K562 (cell line): Measurements from ENCODE around the gene GRAMD2A. TPM values are rescaled to one million over a fixed set of nuclear protein-coding genes. Genes with fewer than 3 reads are reported as not detected.

Experiments used
- ATAC-seq: fragments of 200-7000 bp; cut with Tn5 transposase; 3 replicates; pipeline ENCODE4 v1.9.1; 2020; ENCODE audit warnings: moderate library complexity
- BruUV-seq: library from RNA; stranded (reverse); fragments of 400-500 nt; replicated peaks from 2 replicates; lab custom pipeline; 2021; lab: Mats Ljungman, UMichigan
- CTCF ChIA-PET: fragments of 300-600 bp; formaldehyde crosslinking; extraction: SDS; loops from one replicate; lab custom pipeline; 2021; ENCODE audit warnings: low intra/inter-chr PET ratio; lab: Yijun Ruan, JAX
- POLR2A ChIA-PET: fragments of 300-600, 350-650 bp; sonication (Branson Sonifier 250); formaldehyde crosslinking; extraction: SDS; loops from one replicate; lab custom pipeline; 2021; ENCODE audit warnings: antibody characterized with exemption, inconsistent platforms; lab: Yijun Ruan, JAX
- DNase-seq, 4 experiments: peaks; one replicate each; pipeline versions ENCODE4 v3.0.0 to v3.0.0-alpha.2; 2011 to 2018; ENCODE audit warnings: low spot score in 3 of 4, mixed read lengths in 3 of 4; ENCODE audit errors: extremely low read depth in 1 of 4
- FAIRE-seq: peaks from 2 replicates; lab custom pipeline; 2011; peaks lifted over from hg19 to GRCh38; lab: Jason Lieb, UNC
- H2AFZ ChIP-seq: 2 replicates; pipeline ENCODE4 v1.6.0; 2011; ENCODE audit warnings: low read depth, low read length, control low read depth, inconsistent platforms
- H3K27ac ChIP-seq: fragments of 200-600 bp; 3 replicates; pipeline ENCODE4 v1.8.0; 2011; ENCODE audit warnings: low read depth, mild to moderate bottlenecking, control low read depth, inconsistent platforms, low read length, moderate library complexity, mixed read lengths; ENCODE audit errors: extremely low read depth
- H3K27me3 ChIP-seq, 2 experiments: fragments of 300-600 bp in 1 of 2; 2 replicates in 1 of 2; 3 replicates in 1 of 2; pipeline versions ENCODE4 v1.6.0 to v1.8.0; 2011; ENCODE audit warnings: inconsistent platforms in 2 of 2, low read length in 2 of 2, mild to moderate bottlenecking in 1 of 2, mixed read lengths in 1 of 2, moderate library complexity in 1 of 2; ENCODE audit not compliant: control insufficient read depth in 2 of 2, insufficient read depth in 2 of 2
- H3K36me3 ChIP-seq: fragments of 300-600 bp; 3 replicates; pipeline ENCODE4 v1.8.0; 2011; ENCODE audit warnings: mild to moderate bottlenecking, low read length, inconsistent platforms; ENCODE audit not compliant: control insufficient read depth, insufficient read depth
- H3K4me1 ChIP-seq, 2 experiments: fragments of 200-600 bp in 1 of 2; replicated peaks in 1 of 2; 2 replicates in 1 of 2; 3 replicates in 1 of 2; pipeline versions ENCODE4 v1.5.1 to v1.8.0; 2011; ENCODE audit warnings: inconsistent platforms in 2 of 2, low read length in 2 of 2, mild to moderate bottlenecking in 1 of 2, mixed read lengths in 1 of 2, moderate library complexity in 1 of 2; ENCODE audit not compliant: control insufficient read depth in 2 of 2, insufficient read depth in 2 of 2
- H3K4me2 ChIP-seq: 2 replicates; pipeline ENCODE4 v1.6.1; 2011; ENCODE audit warnings: low read length, control low read depth, inconsistent platforms, mixed read lengths; ENCODE audit not compliant: insufficient read depth
- H3K4me3 ChIP-seq: fragments of 200-600 bp; sonication (generic), shearing (Covaris generic); 2 replicates; pipeline ENCODE4 v1.5.1; 2016; ENCODE audit warnings: control low read depth, inconsistent platforms
- H3K79me2 ChIP-seq: fragments of 200-600 bp; 3 replicates; pipeline ENCODE4 v1.8.0; 2011; ENCODE audit warnings: low read length, inconsistent platforms; ENCODE audit not compliant: control insufficient read depth, insufficient read depth
- H3K9ac ChIP-seq, 2 experiments: 2 replicates each; pipeline versions ENCODE4 v1.6.0 to v1.6.1; 2011; ENCODE audit warnings: low read depth in 2 of 2, low read length in 2 of 2, control low read depth in 1 of 2, inconsistent platforms in 1 of 2, mild to moderate bottlenecking in 1 of 2, mixed read lengths in 1 of 2; ENCODE audit not compliant: insufficient read depth in 1 of 2
- H3K9me1 ChIP-seq: one replicate; pipeline ENCODE4 v1.6.0; 2011; ENCODE audit warnings: inconsistent platforms, mild to moderate bottlenecking, low read length, moderate library complexity; ENCODE audit not compliant: control insufficient read depth, insufficient read depth
- H3K9me3 ChIP-seq: replicated peaks from 2 replicates; pipeline ENCODE4 v1.5.1; 2011; ENCODE audit warnings: low read depth, low read length, inconsistent platforms; ENCODE audit not compliant: control insufficient read depth, insufficient read depth
- H4K20me1 ChIP-seq: replicated peaks from 2 replicates; pipeline ENCODE4 v1.6.1; 2011; ENCODE audit warnings: low read length, inconsistent platforms, mixed read lengths; ENCODE audit not compliant: control insufficient read depth, insufficient read depth
- HBP1 ChIP-seq: fragments of 450-650 bp; formaldehyde crosslinking; IDR thresholded peaks from 2 replicates; pipeline ENCODE4 v1.4.0; 2022; ENCODE audit warnings: missing genetic modification characterization
- NCOA2 ChIP-seq, 2 experiments: fragments of 450-650 bp; IDR thresholded peaks; 2 replicates each; pipeline ENCODE4 v1.6.1; 2018; ENCODE audit warnings: mild to moderate bottlenecking in 2 of 2, moderate library complexity in 1 of 2; ENCODE audit not compliant: partially characterized antibody in 2 of 2
- NCOR1 ChIP-seq: fragments of 450-650 bp; IDR thresholded peaks from 2 replicates; pipeline ENCODE4 v1.6.1; 2016; ENCODE audit warnings: mild to moderate bottlenecking, moderate library complexity
- PCBP1 ChIP-seq: fragments of 200-400 bp; formaldehyde crosslinking; IDR thresholded peaks from 2 replicates; pipeline ENCODE4 v1.6.1; 2018; ENCODE audit warnings: mild to moderate bottlenecking, low read depth, low read length; ENCODE audit not compliant: poor library complexity, severe bottlenecking
- RAD21 ChIP-seq, 2 experiments: fragments of 250-450 bp in 1 of 2; fragments of 450-650 bp in 1 of 2; sonication (Bioruptor Pico) in 1 of 2; formaldehyde crosslinking in 1 of 2; IDR thresholded peaks in 1 of 2; conservative IDR thresholded peaks in 1 of 2; 2 replicates each; pipeline versions ENCODE4 v1.4.0 to v1.8.0; 2020 to 2022; ENCODE audit warnings: mild to moderate bottlenecking in 2 of 2, moderate library complexity in 1 of 2
- SMARCC2 ChIP-seq: fragments of 450-650 bp; IDR thresholded peaks from 2 replicates; pipeline ENCODE4 v1.6.1; 2017; ENCODE audit warnings: antibody characterized with exemption, moderate library complexity, mild to moderate bottlenecking, low read depth
- SPI1 ChIP-seq: IDR thresholded peaks from 2 replicates; pipeline ENCODE4 v1.6.1; 2011; ENCODE audit warnings: low read depth, low read length, control low read depth, borderline replicate concordance
- TGIF2 ChIP-seq: sonication (generic); formaldehyde crosslinking; IDR thresholded peaks from 2 replicates; pipeline ENCODE4 v1.8.1; 2022; ENCODE audit warnings: mild to moderate bottlenecking, missing genetic modification reagents, moderate library complexity
- U2AF1 ChIP-seq: fragments of 200-400 bp; formaldehyde crosslinking; optimal IDR thresholded peaks from 2 replicates; pipeline ENCODE3; 2017; ENCODE audit warnings: mild to moderate bottlenecking, low read depth, low read length, moderate library complexity
- WHSC1 ChIP-seq: IDR thresholded peaks from one replicate; pipeline ENCODE4 v1.6.1; 2012; ENCODE audit warnings: low read length, control low read depth, inconsistent platforms
- ZNF318 ChIP-seq, 2 experiments: fragments of 450-650 bp; IDR thresholded peaks; 2 replicates each; pipeline ENCODE4 v1.6.1; 2016; ENCODE audit warnings: mild to moderate bottlenecking in 2 of 2, borderline replicate concordance in 1 of 2, low read depth in 1 of 2, moderate library complexity in 1 of 2
- ZNF561 ChIP-seq: fragments of 450-650 bp; formaldehyde crosslinking; conservative IDR thresholded peaks from 2 replicates; pipeline ENCODE4 v1.4.0; 2020; ENCODE audit warnings: mild to moderate bottlenecking, moderate library complexity
- ZNF780A ChIP-seq: fragments of 250-450 bp; sonication (Bioruptor Pico); IDR thresholded peaks from 2 replicates; pipeline ENCODE4 v1.5.0; 2021; ENCODE audit warnings: mild to moderate bottlenecking
- WGBS: fragments of 100-300 bp; shearing (Covaris generic); methylation state at CpG from one replicate; pipeline ENCODE4 v1.1.6; 2016; ENCODE audit warnings: low coverage, mixed read lengths; ENCODE audit not compliant: insufficient coverage; ENCODE audit errors: missing lambda C conversion rate; 5-methylcytosine and 5-hydroxymethylcytosine counted together
- in situ Hi-C: fragments of 300-500 bp; cut with MboI; formaldehyde crosslinking; loops from 4 replicates; pipeline ENCODE4 v1.15.0; 2018; ENCODE audit warnings: inconsistent platforms, mixed read lengths
- intact Hi-C: fragments of 100-400 bp; cut with micrococcal nuclease; formaldehyde crosslinking; loops from 2 replicates; pipeline ENCODE4 v1.14.2; 2022
- polyA plus RNA-seq, 8 experiments: library from polyadenylated mRNA; depleted of rRNA in 4 of 8; stranded (reverse) in 5 of 8; unstranded in 3 of 8; fragments of >200 nt; fragmentation: Nextera tagmentation in 2 of 8; fragmentation: Illumina TruSeq in 1 of 8; extraction: Ambion mirVana in 2 of 8; extraction: Trizol in 1 of 8; gene quantifications; 2 replicates each; pipeline versions ENCODE4 v1.2.1 to v1.2.3, GENCODE V29; 2011 to 2014; ENCODE audit warnings: inconsistent platforms in 1 of 8, missing spikeins in 1 of 8
- total RNA-seq, 7 experiments: library from RNA; depleted of rRNA in 6 of 7; stranded (reverse); fragments of >200 nt in 6 of 7; fragmentation: Illumina TruSeq in 2 of 7; extraction: Trizol in 2 of 7; gene quantifications; 2 replicates each; pipeline versions ENCODE4 v1.2.1 to v1.2.3, GENCODE V29; 2011 to 2021; ENCODE audit warnings: low replicate concordance in 1 of 7

GRAMD2A gene
- total and polyA plus RNA-seq, 9 of the 15 experiments (the other 6 are each of a cell fraction or from before 2014, with no cell fraction given): 0.08 to 0.22 TPM; not detected in 7

DNA sequence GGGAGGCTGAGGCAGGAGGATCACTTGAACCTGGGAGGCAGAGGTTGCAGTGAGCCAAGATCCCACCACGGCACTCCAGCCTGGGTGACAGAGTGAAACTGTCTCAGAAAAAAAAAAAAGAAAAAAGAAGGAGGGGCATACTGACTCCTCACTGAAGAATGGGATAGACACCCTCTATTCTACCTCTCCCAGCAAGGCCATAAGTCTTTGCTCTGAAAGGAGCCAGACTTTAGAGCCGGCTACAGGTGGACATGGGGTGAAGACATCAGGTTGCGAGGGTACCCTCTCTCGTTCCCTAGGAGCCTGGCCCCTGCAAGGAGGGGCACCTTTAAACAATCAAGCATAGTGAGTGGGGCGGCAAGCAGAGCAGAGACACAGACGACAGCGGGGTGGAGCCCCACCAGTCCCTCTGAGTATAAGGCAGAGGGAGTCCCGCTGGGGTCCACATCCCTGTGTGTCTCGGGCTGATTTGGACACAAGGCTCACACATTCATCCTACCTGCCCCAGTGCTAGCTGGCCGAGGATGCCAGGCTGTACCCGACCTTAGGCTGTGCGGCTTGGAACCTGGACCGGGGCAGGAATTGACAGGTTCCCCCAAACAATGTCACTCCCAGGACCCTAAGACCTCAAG lies 1.1 kb downstream of the GRAMD2A start:
- no peak for DNase-seq
- Histone ChIP-seq H3K9me3 (no peaks in the 10 kb centered on the region), H3K4me1 (peaks cover 5 to 10% of the 10 kb centered on the region in 2 experiments; a peak in 4 of 5 replicates), H3K4me3 (no peak overlapping the region), H3K4me2 (no peak overlapping the region), H3K27me3 (0 out of 5 replicates have a peak, but pooled peaks cover 0 to 2% of the 10 kb centered on the region in 2 experiments), H3K9ac (no peak overlapping the region; a peak in 1 of 4 replicates), H3K9me1 (no peaks in the 10 kb centered on the region), H3K36me3 (peaks cover 37% of the 10 kb centered on the region), H2AFZ (no peak overlapping the region), H4K20me1 (peaks cover 15% of the 10 kb centered on the region), H3K27ac (no peak overlapping the region), H3K79me2 (no peaks in the 10 kb centered on the region)
- ChIA-PET POLR2A (no interaction called here), CTCF (no interaction called here)
- in situ Hi-C loops: no loop called here
- BruUV-seq: no TSS peak
- intact Hi-C loops: no loop called here
- ATAC-seq: no peak
- no peak for FAIRE-seq
- WGBS: 58% methylated on average over 11 of the region's 13 CpGs
- TF ChIP-seq ZNF780A (CRISPR knock-in tag) (no peak), NCOA2 (IDR thresholded peaks at IDR 0.05; ENCODE audit: partially characterized antibody in 2 of 2) (no peak), TGIF2 (no peak), U2AF1 (no peak), SPI1 (no peak), ZNF318 (IDR thresholded peaks at IDR 0.05; ENCODE audit: borderline replicate concordance in 1 of 2, low read depth in 1 of 2) (no peak), RAD21 (CRISPR knock-in tag; conservative IDR thresholded peaks at IDR 0.05 in 1 of 2, IDR thresholded peaks at IDR 0.05 in 1 of 2) (no peak), HBP1 (no peak), PCBP1 (no peak), NCOR1 (no peak), WHSC1 (no peak), SMARCC2 (no peak), ZNF561 (no peak)
